Esophagus squamous epithelium (tissue), 4 donors: Measurements from ENCODE around the gene CCDC13.

ENCODE experiments used
- POLR2A ChIP-seq, 4 donors: fragments of 450-650 bp; IDR thresholded peaks; one replicate each; pipeline ENCODE4 v1.6.1; 2017; ENCODE audit warnings: antibody characterized with exemption in 4 of 4, mild to moderate bottlenecking in 4 of 4, moderate library complexity in 3 of 4
- TF ChIP-seq, protein P1 (sequence below), 6 experiments: fragments of 450-650 bp in 4 of 6; fragments of 200-600 bp in 2 of 6; sonication (generic) in 2 of 6; IDR thresholded peaks; one replicate each; pipeline ENCODE4 v1.5.1; 2016 to 2019; ENCODE audit warnings: antibody characterized with exemption in 6 of 6, mild to moderate bottlenecking in 4 of 6, moderate library complexity in 4 of 6

DNA sequence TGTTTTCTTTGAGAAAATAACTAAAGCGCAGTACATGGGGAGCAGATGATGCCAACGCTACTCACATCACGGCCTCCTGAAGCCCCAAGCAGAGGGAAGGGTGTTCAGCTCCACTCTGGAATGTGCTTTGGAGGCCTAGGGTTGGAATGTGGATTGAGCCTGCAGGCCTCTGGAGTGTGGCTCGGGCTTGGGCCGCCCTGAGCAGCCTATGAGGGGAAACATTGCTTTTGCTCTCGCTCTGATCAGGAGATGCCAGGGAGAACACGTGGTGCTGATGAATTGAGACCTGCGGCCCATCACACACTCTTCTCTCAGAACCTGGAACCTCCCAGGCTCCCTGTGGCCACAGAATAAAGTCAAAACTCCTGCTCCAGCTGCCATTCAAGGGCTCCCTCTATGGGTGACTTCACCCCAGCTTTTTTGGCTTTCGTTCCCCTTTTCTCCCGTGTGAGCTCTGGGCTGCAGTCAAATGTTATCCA lies 23.3 kb downstream of the CCDC13 start:
- TF ChIP-seq, protein P1, sequence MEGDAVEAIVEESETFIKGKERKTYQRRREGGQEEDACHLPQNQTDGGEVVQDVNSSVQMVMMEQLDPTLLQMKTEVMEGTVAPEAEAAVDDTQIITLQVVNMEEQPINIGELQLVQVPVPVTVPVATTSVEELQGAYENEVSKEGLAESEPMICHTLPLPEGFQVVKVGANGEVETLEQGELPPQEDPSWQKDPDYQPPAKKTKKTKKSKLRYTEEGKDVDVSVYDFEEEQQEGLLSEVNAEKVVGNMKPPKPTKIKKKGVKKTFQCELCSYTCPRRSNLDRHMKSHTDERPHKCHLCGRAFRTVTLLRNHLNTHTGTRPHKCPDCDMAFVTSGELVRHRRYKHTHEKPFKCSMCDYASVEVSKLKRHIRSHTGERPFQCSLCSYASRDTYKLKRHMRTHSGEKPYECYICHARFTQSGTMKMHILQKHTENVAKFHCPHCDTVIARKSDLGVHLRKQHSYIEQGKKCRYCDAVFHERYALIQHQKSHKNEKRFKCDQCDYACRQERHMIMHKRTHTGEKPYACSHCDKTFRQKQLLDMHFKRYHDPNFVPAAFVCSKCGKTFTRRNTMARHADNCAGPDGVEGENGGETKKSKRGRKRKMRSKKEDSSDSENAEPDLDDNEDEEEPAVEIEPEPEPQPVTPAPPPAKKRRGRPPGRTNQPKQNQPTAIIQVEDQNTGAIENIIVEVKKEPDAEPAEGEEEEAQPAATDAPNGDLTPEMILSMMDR (IDR thresholded peaks at IDR 0.05), result peak in 5 of 6 experiments; percentile 17 to 56 (median 35)
- no peak for TF ChIP-seq POLR2A (IDR thresholded peaks at IDR 0.05)
